ENCODE data around the gene PROP1.
"Not testable (repeated sequence)": the region's sequence is repeated elsewhere in the genome, so short reads cannot be mapped to it uniquely, and the experiment has no call there.

DNA sequence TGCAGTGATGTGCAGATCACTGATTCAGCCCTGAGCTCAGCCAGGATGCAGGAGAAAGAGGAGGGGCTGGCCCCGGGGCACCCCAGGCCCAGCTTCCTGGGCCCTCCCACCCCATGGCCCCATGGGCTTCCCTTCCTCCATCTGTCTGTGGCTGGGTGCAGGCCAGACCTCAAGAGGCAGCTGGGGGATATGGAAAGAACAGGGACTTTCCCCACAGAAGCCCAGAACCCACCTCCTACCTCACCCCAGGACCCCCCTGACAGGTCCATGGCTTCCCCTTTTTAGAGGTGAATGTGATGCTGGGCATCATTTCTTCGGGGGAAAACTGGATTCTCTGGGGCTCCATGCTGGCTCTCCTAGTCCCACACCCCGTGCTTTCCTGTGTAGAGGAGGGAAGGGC is 53.1 kb downstream of the PROP1 start:
- TF ChIP-seq, protein P1, sequence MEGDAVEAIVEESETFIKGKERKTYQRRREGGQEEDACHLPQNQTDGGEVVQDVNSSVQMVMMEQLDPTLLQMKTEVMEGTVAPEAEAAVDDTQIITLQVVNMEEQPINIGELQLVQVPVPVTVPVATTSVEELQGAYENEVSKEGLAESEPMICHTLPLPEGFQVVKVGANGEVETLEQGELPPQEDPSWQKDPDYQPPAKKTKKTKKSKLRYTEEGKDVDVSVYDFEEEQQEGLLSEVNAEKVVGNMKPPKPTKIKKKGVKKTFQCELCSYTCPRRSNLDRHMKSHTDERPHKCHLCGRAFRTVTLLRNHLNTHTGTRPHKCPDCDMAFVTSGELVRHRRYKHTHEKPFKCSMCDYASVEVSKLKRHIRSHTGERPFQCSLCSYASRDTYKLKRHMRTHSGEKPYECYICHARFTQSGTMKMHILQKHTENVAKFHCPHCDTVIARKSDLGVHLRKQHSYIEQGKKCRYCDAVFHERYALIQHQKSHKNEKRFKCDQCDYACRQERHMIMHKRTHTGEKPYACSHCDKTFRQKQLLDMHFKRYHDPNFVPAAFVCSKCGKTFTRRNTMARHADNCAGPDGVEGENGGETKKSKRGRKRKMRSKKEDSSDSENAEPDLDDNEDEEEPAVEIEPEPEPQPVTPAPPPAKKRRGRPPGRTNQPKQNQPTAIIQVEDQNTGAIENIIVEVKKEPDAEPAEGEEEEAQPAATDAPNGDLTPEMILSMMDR (conservative IDR thresholded peaks at IDR 0.05; ENCODE audit: low read length): not testable (repeated sequence)
- TF ChIP-seq EZH2phosphoT487 (IDR thresholded peaks at IDR 0.05; ENCODE audit: borderline replicate concordance, low read depth, low read length): not testable (repeated sequence)

Data from OCI-LY7 (cell line).